B cell (primary cell): ENCODE results near the gene HELLS. TPM values are rescaled to one million over a fixed set of nuclear protein-coding genes. Genes with fewer than 3 reads are reported as not detected.
"Not testable (repeated sequence)": the region's sequence is repeated elsewhere in the genome, so short reads cannot be mapped to it uniquely, and the experiment has no call there.

Source experiments
- ATAC-seq: fragments of 200-7000 bp; cut with Tn5 transposase; one replicate; pipeline ENCODE4 v1.10.0; 2021; ENCODE audit warnings: low read depth, mild to moderate bottlenecking, moderate number of reproducible peaks, moderate library complexity
- CTCF ChIA-PET: fragments of 350-600 bp; sonication (Branson Sonifier 250); formaldehyde crosslinking; loops from one replicate; lab custom pipeline; 2021; ENCODE audit warnings: antibody characterized with exemption, inconsistent platforms; lab: Charles Lee
- POLR2A ChIA-PET: fragments of 350-600 bp; sonication (Branson Sonifier 250); formaldehyde crosslinking; loops from one replicate; lab custom pipeline; 2021; ENCODE audit warnings: antibody characterized with exemption; lab: Charles Lee
- DNase-seq: peaks from one replicate; pipeline ENCODE4 v3.0.0; 2013
- H2AFZ ChIP-seq: 2 replicates; pipeline ENCODE4 v1.6.1; 2012; ENCODE audit warnings: mild to moderate bottlenecking, low read depth, low read length; ENCODE audit not compliant: insufficient read depth, poor library complexity, severe bottlenecking
- H3K27ac ChIP-seq, 2 donors: 1 replicate in 1 of 2; 2 replicates in 1 of 2; pipeline ENCODE4 v1.5.1; 2012 to 2013; ENCODE audit warnings: low read length in 2 of 2, mild to moderate bottlenecking in 2 of 2, moderate library complexity in 1 of 2
- H3K27me3 ChIP-seq, 4 experiments: fragments of 200-600 bp in 1 of 4; sonication (generic) in 1 of 4; replicated peaks in 1 of 4; 1 replicate in 2 of 4; 2 replicates in 2 of 4; pipeline versions ENCODE4 v1.6.1 to v1.7.0; 2013 to 2016; ENCODE audit warnings: low read length in 3 of 4, mild to moderate bottlenecking in 2 of 4, mixed read lengths in 1 of 4, moderate library complexity in 1 of 4; ENCODE audit not compliant: insufficient read depth in 4 of 4, control insufficient read depth in 3 of 4; ENCODE audit errors: control extremely low read depth in 1 of 4
- H3K36me3 ChIP-seq, 2 experiments: replicated peaks in 1 of 2; 1 replicate in 1 of 2; 2 replicates in 1 of 2; pipeline versions ENCODE4 v1.6.1 to v1.7.1; 2013; ENCODE audit warnings: low read length in 1 of 2; ENCODE audit not compliant: insufficient read depth in 2 of 2, control insufficient read depth in 1 of 2; ENCODE audit errors: control extremely low read depth in 1 of 2, extremely low read depth in 1 of 2
- H3K4me1 ChIP-seq, 2 donors: fragments of 200-600 bp in 1 of 2; sonication (generic) in 1 of 2; 1 replicate in 1 of 2; 2 replicates in 1 of 2; pipeline versions ENCODE4 v1.5.1 to v1.6.1; 2013 to 2017; ENCODE audit warnings: low read length in 2 of 2; ENCODE audit not compliant: control insufficient read depth in 2 of 2, insufficient read depth in 2 of 2
- H3K4me2 ChIP-seq: replicated peaks from 2 replicates; pipeline ENCODE3; 2012; ENCODE audit warnings: mild to moderate bottlenecking, low read depth, low read length; ENCODE audit not compliant: poor library complexity, severe bottlenecking
- H3K4me3 ChIP-seq, 5 experiments: fragments of 200-600 bp in 1 of 5; sonication (generic) in 1 of 5; 1 replicate in 3 of 5; 2 replicates in 2 of 5; pipeline versions ENCODE4 v1.5.1 to v1.7.0; 2011 to 2016; ENCODE audit warnings: low read length in 4 of 5, mild to moderate bottlenecking in 4 of 5, low read depth in 2 of 5, control low read depth in 1 of 5, moderate library complexity in 1 of 5; ENCODE audit not compliant: insufficient read depth in 1 of 5; ENCODE audit errors: control extremely low read depth in 1 of 5, extremely low read depth in 1 of 5
- H3K79me2 ChIP-seq: fragments of 200-600 bp; sonication (generic); one replicate; pipeline ENCODE4 v1.6.0; 2016; ENCODE audit warnings: low read length; ENCODE audit not compliant: control insufficient read depth, insufficient read depth
- H3K9ac ChIP-seq: fragments of 200-600 bp; sonication (generic); 2 replicates; pipeline ENCODE4 v1.6.1; 2017; ENCODE audit warnings: mild to moderate bottlenecking, low read length, moderate library complexity
- H3K9me3 ChIP-seq, 3 donors: one replicate each; pipeline versions ENCODE4 v1.6.1 to v1.7.1; 2013; ENCODE audit warnings: low read length in 2 of 3; ENCODE audit not compliant: control insufficient read depth in 2 of 3, insufficient read depth in 1 of 3; ENCODE audit errors: control extremely low read depth in 1 of 3
- H4K20me1 ChIP-seq: 2 replicates; pipeline ENCODE4 v1.6.0; 2012; ENCODE audit warnings: mild to moderate bottlenecking, low read length; ENCODE audit not compliant: insufficient read depth, control insufficient read depth, poor library complexity, severe bottlenecking
- H3K27ac Mint-ChIP-seq: one replicate; pipeline ENCODE4 v1.8.0; 2021; ENCODE audit warnings: mixed read lengths
- H3K27me3 Mint-ChIP-seq: one replicate; pipeline ENCODE4 v1.8.0; 2021; ENCODE audit warnings: mixed read lengths
- H3K4me1 Mint-ChIP-seq: one replicate; pipeline ENCODE4 v1.8.0; 2021; ENCODE audit warnings: mixed read lengths
- H3K4me3 Mint-ChIP-seq: one replicate; pipeline ENCODE4 v1.8.0; 2021; ENCODE audit warnings: mixed read lengths
- H3K9me3 Mint-ChIP-seq: one replicate; pipeline ENCODE4 v1.8.0; 2022; ENCODE audit warnings: mixed read lengths; ENCODE audit not compliant: insufficient read depth
- CTCF ChIP-seq: fragments of 200-600 bp; IDR thresholded peaks from one replicate; pipeline ENCODE4 v1.8.0; 2022; ENCODE audit warnings: antibody characterized with exemption, mild to moderate bottlenecking
- EZH2 ChIP-seq: IDR thresholded peaks from 2 replicates; pipeline ENCODE4 v1.6.1; 2012; ENCODE audit warnings: borderline replicate concordance, low read depth, mild to moderate bottlenecking, moderate library complexity, low read length; ENCODE audit not compliant: insufficient read depth, poor library complexity, severe bottlenecking
- WGBS: methylation state at CpG from one replicate; pipeline ENCODE4 v1.1.5; 2013; ENCODE audit warnings: missing lambda C conversion rate; ENCODE audit not compliant: insufficient coverage; 5-methylcytosine and 5-hydroxymethylcytosine counted together
- intact Hi-C: fragments of 100-400 bp; cut with micrococcal nuclease; formaldehyde crosslinking; loops from one replicate; pipeline ENCODE4 v1.10.0; 2022
- polyA plus RNA-seq: library from polyadenylated mRNA; depleted of rRNA; stranded (reverse); fragments of >200 nt; gene quantifications from 2 replicates; pipeline ENCODE4 v1.2.3, GENCODE V29; 2012
- total RNA-seq, 2 donors: library from RNA; stranded (reverse); fragments of 120-200 nt in 1 of 2; gene quantifications; 1 replicate in 1 of 2; 2 replicates in 1 of 2; pipeline versions ENCODE4 v1.2.3 to v1.2.4, GENCODE V29; 2013 to 2022

Gene HELLS
- total and polyA plus RNA-seq, 2 donors (not counting 1 experiment from before 2014, with no cell fraction given) = 6.2 to 27.4 TPM

DNA sequence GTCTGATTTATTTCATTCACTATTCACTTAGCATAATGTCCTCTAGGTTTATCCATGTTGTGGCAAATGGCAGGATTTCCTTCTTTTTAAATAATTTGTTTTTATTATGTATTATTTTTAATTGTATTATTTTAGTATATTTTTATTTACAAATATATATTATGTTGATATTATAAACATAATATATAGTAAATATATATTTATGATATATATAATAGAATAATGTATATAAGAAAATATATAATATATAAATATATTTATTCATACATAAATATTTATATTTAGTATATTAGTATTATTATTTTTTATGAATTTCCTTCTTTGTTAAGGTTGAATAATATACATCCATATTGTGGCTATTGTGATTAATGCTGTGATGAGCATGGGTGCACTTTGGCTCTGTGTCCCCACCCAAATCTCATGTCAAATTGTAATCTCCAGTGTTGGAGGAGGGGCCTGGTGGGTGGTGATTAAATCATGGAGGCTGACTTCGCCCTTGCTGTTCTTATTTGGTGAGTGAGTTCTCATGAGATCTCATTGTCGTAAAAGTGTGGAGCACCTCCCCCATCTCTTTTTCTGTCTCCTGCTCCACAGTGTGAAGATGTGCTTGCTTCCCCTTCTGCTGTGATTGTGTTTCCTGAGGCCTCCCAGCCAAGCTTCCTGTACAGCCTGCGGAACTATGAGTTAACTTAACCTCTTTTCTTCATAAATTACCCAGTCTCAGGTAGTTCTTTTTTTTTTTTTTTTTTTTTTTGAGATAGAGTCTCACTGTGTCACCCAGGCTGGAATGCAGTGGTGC, 85.7 kb downstream of the HELLS start:
- H3K4me3 Mint-ChIP-seq = no peak overlapping the region
- DNase-seq (no peak), ATAC-seq (no peak)
- no peaks in the 10 kb centered on the region for H3K4me1 ChIP-seq
- H3K4me1 Mint-ChIP-seq = peaks cover 4% of the 10 kb centered on the region
- no peak for TF ChIP-seq CTCF
- TF ChIP-seq EZH2 = no peak
- no peak overlapping the region for H3K27ac Mint-ChIP-seq
- H3K36me3 ChIP-seq = no peaks in the 10 kb centered on the region
- H3K27me3 ChIP-seq = no peaks in the 10 kb centered on the region
- H3K9ac ChIP-seq = no peak overlapping the region
- no peak overlapping the region for H3K4me3 ChIP-seq
- H3K4me2 ChIP-seq = no peak overlapping the region
- POLR2A ChIA-PET = no interaction called here
- intact Hi-C loops = loop anchor here (10.0 kb wide), 1 partner anchor 814 kb away; no protein-coding TSS in a partner anchor
- CTCF ChIA-PET = no interaction called here
- H3K9me3 ChIP-seq = peaks cover 0 to 12% (median 0%) of the 10 kb centered on the region in 3 donors
- peaks cover 4% of the 10 kb centered on the region for H3K27me3 Mint-ChIP-seq
- H3K9me3 Mint-ChIP-seq = peaks cover 18% of the 10 kb centered on the region
- no peaks in the 10 kb centered on the region for H3K79me2 ChIP-seq
- 0% methylated on average over 1 of the region's 3 CpGs for WGBS
- no peak overlapping the region for H2AFZ ChIP-seq
- H4K20me1 ChIP-seq = no peaks in the 10 kb centered on the region
- H3K27ac ChIP-seq = no peak overlapping the region

DNA sequence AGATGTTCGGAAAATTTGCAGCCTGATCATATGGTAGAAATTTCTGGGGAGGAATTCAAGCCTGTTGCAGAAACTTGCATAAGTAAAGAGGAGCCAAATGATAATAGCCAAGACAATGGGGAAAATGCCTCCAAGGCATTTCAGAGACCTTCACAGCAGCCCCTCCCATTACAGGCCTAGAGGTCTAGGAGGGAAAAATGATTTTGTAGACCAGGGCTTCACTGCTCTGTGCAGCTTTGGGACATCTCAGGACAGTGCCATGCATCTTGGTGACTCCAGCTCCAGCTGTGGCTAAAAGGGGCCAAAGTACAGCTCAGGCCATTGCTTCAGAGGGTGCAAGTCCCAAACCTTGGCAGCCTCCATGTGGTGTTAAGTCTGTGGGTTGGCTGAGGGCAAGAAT, 87.4 kb downstream of the HELLS start:
- Histone ChIP-seq H3K4me1 (no peaks in the 10 kb centered on the region), H3K9me3 (peaks cover 0 to 12% (median under 1%) of the 10 kb centered on the region in 3 donors), H3K4me3 (no peak overlapping the region), H3K36me3 (no peaks in the 10 kb centered on the region), H3K4me2 (no peak overlapping the region), H3K79me2 (no peaks in the 10 kb centered on the region), H3K9ac (no peak overlapping the region), H4K20me1 (no peaks in the 10 kb centered on the region), H3K27ac (no peak overlapping the region), H3K27me3 (no peaks in the 10 kb centered on the region), H2AFZ (no peak overlapping the region)
- ATAC-seq (no peak), DNase-seq (no peak)
- H3K9me3 Mint-ChIP-seq = peaks cover 18% of the 10 kb centered on the region
- TF ChIP-seq EZH2 (no peak), CTCF (no peak)
- POLR2A ChIA-PET = no interaction called here
- CTCF ChIA-PET = no interaction called here
- H3K27ac Mint-ChIP-seq = no peak overlapping the region
- H3K4me3 Mint-ChIP-seq = no peak overlapping the region
- peaks cover 4% of the 10 kb centered on the region for H3K4me1 Mint-ChIP-seq
- peaks cover 4% of the 10 kb centered on the region for H3K27me3 Mint-ChIP-seq
- 100% methylated on average over 1 of the region's 1 CpG for WGBS
- intact Hi-C loops = loop anchor here (10.0 kb wide), 1 partner anchor 812 kb away; no protein-coding TSS in a partner anchor

GRCh38 chr10:94638097-94638496, 92.5 kb downstream of the HELLS start:
- H3K27ac ChIP-seq, H3K4me3 ChIP-seq, CTCF ChIA-PET, ATAC-seq, H3K4me2 ChIP-seq, H3K79me2 ChIP-seq, H3K27ac Mint-ChIP-seq, H3K4me3 Mint-ChIP-seq, H3K9ac ChIP-seq, H4K20me1 ChIP-seq, H3K4me1 ChIP-seq, POLR2A ChIA-PET, H2AFZ ChIP-seq, DNase-seq, H3K4me1 Mint-ChIP-seq, H3K27me3 ChIP-seq, H3K27me3 Mint-ChIP-seq, H3K36me3 ChIP-seq: not testable (repeated sequence)
- H3K9me3 ChIP-seq = peaks cover 0 to 16% (median 6%) of the 10 kb centered on the region in 3 donors
- peaks cover 19% of the 10 kb centered on the region for H3K9me3 Mint-ChIP-seq
- WGBS = 94% methylated on average over 4 of the region's 4 CpGs
- intact Hi-C loops = loop anchor here (10.0 kb wide), 1 partner anchor 807 kb away; no protein-coding TSS in a partner anchor
